ENCODE data around the gene SH3GL1.

SH3GL1 gene

DNA sequence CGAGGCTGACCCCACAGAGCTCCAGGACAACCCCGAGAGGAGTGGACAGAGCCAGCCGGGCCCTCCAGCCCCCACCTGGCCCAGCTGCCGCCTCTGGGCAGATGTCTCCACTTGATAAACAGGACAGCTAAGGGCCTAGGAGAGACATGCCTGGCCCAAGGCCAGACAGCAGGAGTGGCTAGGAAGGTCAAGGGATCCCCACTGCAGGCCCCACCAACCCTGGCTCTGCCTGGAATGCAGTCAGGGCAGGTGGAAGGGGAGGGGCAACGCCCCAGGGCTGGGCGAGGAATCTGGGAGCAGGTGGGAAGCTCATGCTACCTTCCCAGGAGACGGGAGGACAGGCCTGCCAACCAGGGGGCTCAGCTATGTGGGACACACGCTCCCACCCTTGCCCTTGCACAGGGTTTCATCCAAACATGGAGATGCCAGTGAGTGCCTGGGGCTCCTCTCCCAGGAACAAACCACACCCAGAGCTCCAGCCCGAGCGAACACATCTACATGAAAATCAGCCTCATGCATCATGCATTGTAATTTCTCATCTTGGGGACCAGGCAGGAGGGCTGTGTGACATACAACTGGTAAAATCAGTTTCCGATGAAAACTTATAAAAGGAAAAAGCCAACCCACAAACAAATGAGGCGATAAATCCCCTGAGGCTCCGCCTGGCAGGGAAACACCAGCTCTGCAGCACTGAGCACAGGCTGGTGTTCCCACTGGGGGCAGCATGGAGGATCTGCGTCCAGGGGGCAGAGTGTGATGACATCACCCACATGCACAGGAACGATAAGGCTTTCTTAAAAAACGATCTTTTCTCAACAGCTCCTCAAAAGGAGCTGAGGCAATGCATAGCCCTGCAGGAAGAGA is 25.0 kb downstream of the SH3GL1 start:
- DNase-seq = peak; percentile 82

DNA sequence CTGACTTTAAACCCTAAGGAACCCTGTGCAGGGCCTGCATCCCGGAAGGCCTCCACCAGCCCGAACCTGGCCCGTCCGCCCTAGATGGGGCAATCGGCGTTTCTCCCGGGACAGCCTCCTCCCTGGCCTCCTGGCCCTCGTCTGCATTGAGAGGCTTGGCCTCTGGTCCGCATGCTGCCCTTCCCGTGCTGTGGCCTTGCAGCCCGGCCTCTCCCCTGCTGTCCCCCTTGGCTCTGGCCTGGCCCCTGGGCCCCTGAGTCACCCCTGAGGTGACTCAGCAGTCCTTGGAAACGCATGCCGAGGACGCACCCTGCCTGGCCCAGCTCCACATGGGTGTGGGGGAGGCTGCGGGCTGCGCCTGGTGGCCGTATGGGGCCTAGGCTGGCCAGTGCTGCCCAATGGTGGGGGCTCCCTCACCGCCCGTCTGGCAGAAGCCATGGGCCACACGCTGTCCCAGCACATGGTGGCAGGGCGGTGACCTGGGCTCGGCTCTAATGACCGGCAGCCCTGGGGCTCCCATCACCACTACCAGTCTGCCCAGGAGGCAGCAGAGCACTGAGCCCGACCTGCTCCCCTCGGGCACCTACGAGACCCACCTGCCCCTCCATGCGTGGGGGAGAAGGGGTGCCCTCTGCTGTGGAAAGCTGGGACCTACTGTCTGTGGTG is 25.7 kb downstream of the SH3GL1 start:
- DNase-seq = peak; percentile 83

DNA sequence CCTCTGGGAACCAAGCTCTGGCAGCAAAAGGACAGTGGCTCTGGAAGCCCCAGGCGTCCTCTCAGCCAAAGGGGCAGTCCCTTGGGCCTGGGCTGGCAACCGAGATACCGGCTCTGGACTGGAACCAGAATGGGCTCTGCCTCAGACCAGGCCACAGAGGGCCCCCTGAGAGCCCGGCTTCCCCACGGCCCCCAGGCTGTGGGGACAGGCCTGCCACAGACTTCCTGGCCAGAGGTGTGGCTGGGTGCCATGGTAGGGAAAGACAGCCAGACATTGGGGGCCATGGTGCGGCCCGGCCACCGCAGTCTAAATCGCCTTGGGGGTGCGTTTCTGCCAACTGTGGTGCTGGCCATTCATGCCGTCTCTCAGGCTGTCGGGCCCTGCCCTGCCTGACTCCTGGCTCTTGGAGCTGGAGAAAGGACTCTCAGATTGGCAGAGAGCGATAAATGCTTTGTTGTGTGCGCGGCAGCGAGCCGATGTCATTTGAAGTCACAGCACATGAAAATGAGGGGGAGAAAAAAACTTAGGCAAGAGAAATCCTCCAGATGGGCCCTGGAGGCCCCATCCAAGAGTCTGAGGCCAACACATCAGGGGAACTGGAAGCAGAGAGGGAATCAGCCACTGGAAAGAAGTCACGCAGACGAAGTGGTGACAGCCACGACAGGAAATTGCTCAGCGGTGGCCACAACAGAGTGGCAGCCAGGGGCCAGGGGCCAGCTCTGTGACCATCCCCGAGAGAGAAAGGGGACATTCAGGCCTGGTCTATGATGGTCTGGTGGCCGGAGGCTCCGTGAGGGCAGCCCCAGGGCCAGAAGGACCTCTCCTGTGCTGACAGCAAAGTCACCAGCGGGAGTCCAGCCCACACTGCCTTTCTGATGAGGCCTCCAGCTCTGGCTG is 26.5 kb downstream of the SH3GL1 start:
- peak; percentile 57 for DNase-seq

DNA sequence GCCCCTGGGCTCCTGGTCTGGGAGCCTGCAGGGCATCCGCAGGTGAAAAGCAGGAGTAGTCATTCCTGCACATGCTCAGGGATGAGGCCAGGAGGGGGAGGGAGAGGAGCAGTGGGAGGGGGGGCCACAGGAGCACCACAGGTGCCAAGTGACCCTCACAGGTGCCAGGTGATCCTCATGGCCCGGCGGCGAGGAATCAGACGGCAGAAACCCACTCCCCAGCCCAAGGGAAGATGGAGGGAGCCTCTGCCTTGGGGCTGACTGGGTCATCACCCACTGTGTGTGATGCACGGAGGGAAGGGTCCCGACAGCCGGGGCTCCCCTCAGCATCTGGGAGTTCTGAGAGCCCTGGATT is 27.4 kb downstream of the SH3GL1 start:
- no peak for DNase-seq

DNA sequence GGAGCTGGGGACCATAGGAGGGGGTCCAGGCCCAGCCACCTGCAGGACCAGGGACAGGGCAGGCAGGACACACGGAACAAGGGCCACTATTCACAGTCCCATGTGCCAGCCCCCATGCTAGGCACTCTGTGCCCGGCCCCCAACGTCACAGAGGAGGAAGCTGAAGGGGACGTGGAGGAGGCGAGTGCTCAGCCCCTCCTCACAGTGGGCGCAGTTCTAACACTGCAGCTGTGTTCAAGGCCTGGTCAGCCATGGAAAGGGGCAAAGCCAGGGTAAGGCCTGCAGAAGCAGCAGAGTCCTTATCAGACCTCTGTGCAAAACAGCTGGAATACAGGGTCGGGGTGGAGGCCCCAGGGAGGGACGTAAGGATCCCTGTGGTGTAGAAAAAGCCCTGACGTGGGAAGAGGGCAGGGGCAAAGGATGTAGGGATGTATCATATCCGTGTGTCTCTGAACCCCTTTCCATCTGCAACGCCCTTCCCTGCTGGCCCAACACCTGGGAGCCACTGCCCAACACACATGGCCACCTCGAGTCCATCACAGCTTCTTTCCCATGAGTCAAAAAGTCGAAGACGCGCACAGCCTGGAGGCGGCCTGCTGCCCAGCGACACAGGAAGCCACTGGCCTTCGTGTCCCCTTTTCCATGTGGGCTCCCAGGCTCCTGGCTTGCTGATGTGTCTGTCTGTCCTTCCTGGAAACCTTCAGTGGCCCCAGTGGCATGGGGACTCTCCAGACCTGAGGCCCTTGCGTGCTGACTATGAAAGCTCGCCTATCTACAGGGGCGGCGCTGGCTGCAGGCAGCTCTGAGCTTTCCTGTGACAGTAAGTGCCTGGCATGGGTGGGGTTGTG is 28.0 kb downstream of the SH3GL1 start:
- no peak for DNase-seq

DNA sequence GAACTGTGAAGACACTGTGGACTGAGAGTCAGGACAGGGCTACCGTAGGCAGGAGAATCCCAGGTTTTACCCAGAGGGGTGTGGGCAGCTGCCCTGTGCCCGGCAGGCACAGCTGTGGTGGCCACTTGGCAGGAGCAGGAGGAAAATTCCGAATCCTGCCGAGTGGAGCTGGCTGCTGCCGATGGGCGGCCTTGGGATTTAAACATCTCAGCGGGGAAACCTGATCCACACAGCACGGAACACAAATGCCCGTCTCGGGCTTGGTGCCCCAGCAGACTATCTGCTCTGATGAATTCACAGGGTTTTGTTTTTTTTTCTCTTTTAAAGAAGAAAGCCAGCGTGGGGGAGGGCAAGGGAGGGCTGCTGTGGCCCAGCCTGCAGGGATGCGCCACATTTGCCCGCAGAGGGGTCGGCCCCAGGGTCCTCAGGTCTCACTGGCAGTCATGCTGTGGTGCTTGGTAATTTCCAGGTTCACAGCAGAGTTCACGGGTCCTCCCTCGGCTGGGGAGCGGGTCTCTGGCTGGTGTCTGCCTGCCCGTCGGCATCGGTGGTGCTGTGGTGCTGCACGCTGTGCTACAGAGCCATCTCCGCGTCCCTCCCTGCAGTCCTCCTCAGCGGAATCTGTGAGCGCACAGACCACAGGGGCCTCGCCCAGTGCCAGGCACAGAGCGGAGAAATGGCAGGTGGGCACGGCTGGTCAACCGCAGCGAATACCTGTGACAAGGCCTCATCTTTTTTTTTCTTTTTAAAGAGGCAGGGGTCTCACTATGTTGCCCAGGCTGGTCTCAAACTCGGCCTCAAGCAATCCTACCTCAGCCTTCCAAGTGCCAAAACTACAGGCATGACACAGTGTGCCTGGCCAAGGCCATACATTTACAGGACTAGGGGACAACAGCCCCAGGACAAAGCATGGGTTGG is 28.8 kb downstream of the SH3GL1 start:
- DNase-seq = no peak

DNA sequence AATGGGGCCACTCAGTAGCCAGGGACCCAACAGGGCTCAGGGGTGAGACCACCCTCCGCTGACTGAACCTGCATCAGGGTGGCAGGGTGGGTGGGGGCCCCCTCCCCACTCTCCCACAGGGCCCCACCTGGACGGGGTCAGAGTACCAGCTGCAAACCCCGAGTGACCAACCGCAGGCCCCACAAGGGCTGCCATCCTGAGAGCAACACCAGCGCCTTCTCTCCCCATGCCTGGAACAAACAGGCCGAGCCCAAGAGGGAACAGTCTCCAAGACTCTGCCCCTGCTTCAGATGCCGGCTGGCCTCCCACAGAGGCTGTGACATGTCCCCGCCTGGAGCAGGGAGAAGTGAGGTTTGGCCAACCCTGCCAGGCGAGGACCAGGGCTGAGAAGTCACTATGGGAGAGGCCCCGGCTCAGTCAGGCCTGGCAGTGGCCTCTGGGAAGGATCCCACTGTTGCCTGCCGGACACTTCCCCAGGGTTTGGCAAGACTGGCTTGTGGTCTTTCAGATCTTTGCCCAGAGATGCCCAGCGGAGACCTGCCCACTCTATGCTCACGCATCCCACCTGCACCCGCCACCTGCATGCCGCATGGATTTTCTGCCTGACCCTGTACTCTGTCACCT is 29.8 kb downstream of the SH3GL1 start:
- no peak for DNase-seq

DNA sequence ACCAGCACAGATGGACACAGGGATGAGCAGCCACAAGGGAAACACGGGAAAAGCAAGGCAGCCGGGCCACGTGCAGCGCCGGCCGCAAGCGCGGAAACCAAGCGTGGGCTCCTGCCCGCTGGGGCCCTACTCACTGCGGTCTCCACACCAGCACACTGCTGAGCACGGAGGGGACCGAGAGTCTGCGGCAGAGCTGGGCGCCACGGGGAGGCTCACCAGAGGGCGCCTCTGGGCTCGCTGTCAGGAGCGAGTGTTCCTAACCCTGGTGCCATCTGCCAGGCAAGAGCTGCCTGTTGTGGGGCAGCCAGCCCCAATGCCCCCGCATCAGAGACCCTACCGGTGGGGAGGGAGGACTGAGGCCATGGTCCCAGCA is 30.5 kb downstream of the SH3GL1 start:
- no peak for DNase-seq

DNA sequence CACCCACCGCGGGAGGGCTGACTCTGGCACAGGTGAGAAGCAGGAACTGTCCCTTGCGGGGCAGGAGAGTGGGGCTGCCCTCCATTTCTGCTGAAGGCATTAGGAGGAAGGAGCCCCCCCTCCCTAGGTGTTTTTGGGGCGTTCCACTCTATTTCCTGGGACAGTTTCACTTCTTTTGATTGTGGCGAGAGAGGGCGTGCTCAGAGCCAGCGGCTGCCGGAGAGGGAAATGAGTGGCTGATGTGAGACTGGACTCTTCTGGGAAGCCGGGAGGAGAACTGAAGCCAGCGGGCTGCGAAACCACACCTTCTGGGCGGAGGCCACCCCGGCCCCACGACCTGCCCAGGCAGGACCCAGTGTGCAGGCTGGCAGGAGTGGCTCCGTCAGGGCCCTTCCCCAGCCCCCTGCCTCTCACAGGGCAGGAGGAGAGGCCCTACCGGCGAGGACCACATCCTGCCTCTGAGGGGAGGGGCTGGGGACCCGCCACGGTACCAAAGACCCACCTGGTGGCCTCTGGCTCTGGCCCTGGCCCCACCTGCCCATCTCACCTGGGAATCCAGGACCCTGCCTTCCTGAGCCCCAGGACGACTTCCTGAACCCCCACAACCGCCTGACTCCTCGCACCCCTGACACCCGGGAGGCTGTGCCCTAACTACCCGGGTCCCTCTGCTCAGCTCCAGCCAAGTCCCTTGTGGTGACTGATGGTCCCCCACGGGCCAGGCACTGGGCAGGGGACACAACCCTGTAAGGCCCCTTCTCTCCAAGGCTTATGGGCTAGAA is 31.0 kb downstream of the SH3GL1 start:
- no peak for DNase-seq

DNA sequence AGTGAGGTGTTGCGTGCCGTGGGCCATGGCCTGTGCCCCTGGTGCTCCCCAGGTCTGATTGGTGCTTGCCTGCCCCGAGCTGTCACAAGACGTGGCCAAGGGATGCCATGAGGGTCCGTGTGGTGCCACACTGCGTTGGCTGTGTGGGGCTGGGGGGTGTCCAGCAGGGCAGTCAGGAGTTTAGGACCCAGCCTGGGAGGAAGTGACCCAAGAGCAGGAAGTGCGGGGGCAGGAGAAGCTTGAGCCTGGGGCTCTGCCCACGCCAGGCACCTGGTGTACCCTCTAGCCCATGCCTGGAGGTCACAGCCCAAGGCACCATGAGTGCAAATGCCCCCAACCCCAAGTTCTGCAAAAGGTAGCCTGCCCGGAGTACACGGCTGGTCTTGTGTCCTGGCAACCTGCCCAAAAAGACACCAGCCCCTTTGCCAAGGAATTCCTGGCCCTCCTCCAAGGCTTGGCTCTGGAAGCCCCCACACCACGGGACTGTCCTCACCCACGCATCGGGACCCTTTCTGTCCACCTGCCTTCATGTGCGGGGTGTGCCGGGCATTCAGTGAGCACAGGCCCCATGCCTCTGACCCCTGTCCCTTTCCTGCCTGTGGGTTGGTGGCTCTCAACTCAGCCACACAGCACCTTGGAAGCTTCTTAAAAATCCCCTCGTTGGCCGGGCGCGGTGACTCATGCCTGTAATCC is 32.1 kb downstream of the SH3GL1 start:
- no peak for DNase-seq

DNA sequence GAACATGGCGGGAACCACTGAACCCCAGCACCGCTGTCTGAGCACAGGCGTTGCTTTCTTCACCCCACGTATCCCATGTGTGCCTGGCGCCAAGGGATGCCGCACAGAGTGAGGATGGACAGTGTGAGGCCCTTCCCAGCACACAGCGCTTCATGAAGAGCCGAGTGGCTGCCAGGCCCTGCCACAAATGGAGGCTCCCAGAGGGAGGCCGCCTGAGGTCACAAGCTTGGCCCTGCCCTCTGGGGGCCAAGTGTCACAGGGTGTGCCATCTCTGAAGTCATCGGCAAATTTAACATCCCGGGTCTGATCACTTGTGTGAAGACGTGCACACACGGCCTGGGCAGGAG is 32.6 kb downstream of the SH3GL1 start:
- DNase-seq = no peak

DNA sequence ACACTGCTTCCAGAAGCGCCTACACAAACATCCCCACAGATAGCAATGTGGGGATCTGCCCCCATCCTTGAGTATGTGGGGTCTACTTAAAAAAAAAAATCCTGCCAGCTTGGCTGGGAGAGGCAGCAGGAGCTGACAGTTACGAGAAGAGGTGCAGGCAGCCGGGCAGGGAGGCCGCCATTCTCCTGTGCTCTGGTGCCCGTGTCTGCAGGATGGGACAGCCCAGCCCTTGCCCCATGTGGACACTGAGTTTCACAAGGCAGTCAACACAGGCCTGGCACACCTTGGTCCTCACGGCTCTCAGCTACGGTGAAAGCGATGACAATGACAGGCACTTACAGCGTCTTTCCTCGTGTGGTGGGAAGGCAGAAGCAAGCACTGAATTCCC is 33.0 kb downstream of the SH3GL1 start:
- DNase-seq = no peak

DNA sequence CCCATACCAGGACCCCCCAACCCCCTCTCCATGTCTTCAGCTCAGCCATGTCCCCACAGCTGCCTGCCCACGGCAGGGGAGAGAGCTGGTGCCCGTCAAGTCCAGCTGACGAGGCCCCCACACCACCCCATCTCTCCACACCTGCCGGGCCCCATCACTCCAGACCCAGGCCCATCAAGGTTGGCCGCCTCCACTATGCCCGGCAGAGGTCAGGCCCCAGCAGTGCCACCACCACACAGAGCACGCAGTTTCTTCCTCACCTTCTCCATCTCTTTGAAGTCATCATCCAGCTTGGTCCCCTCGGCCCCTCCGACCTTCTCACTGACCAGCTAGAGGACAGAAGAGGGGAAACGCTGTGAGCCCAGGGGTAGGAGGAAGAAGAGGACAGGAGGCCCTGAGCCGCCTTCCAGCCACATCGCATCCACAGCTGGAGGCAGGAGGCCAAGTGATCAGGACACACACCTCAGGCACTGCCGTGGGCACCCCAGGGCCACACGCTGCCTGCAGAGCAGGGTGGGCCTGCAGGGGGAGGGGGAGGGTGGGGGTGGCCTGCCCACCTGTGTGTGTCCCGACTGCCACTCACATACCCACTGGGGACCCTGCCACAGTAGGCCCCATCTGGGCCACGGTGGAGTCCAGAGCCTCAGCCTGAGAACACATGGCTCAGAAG is 33.5 kb downstream of the SH3GL1 start:
- no peak for DNase-seq

DNA sequence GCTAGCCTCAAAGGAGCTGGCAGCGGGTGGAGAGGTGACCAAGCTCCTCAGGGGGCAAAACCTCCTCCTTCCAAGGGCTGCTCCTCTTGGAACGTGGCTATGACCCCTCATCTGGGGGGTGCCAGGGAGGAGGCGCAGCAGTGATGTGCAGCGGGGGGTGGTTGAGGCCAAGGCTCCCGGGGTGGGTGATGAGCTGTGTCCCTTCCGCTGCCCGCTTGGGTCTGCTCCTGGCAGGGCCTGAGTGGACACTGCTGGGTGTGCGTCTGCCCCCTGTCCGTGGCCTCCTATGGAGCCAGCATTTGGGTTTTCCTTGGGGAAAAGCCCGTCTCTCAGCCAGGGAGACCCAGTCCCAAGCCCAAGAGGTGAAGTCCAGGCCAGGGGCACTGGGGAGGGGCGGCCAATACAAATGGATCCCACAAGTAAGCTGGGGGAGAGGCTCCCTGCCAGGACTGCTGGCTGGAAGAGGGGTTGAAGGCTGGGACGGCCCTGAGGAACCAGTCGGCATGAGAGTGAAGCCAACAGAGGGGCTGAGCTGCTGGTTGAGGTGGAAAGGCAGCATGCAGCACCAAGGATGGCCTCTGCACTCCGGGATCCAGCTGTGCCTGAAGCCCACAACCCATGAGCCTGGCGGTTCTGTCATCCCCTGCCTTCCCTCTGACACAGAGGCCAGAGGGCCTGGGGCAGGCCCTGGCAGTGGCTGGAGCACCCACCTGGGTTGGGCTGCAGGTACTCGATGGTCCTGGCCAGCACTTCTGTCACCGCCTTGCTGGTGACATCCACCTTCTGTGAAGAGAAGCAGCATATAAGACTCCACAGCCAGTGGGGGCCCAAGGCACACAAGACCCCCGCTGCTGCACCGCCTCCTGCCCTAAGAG is 34.3 kb downstream of the SH3GL1 start:
- DNase-seq = no peak

DNA sequence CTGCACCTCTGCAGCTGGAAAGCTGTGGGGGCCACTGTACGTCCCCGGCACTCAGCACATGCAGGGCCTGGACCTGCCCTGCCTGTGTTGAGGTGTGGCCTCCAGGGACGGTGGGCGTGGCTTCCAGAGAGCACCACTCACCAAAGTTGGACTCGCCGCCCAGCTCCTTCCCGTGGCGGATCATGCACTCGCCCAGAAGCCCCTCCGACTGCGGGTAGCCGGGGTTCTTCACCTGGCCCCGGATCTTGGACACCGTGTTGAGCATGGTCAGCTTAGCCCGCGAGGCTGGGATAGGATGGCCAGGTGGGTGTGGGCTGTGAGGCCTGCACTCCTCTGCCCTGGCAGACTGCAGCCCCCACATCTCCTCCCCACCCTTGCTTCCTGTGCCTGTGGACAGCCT is 35.0 kb downstream of the SH3GL1 start:
- no peak for DNase-seq

DNA sequence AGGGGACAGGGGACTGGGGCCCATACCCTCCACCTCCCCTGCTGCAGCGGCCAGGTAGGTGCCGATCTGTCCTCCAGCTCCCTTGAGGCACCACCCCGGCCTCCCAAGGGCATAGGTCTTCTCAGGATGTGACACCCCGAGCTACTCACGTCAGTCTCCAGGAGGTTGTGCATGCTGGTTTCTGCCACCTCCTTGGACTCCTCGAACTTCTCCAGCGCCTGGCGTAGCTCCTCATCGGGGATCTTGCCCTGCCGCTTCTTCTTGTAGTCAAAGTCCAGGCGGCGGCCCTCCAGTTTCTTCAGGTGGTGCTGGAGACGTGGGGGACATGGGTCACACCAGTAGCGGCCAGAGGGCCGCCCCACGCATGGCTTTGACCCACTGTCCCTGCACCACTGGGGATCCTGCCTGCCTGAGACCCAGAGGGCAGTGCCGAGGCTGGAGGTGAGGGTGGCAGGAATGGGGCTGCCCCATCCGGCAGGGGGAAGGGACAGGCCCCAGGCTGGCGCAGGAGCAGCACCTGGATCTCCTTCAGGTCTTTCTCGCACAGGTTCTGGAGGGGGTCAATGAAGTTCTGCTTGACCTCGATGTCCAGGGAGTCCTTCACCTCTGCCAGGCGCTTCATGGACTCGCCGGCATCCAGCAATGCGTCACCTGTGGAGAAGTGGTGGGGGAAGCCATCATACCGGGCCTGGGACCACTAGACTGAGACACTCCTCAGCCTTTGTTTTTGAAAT is 36.6 kb downstream of the SH3GL1 start:
- no peak for DNase-seq

Measured in fibroblast of skin of scalp (primary cell).